ENCODE data around the gene KRT15.
A peak's percentile ranks its signal among the peaks of the same experiment; 100 is the strongest.

KRT15 gene

GRCh38 chr17:41553176-41553575 is 34.5 kb upstream of the KRT15 start:
- peaks cover 9% of the 10 kb centered on the region for H3K4me1 ChIP-seq (ENCODE audit: control insufficient read depth, insufficient read depth, low read length)
- WGBS, 2 experiments, result 88 to 89% methylated on average over 4 of the region's 4 CpGs
- no peaks in the 10 kb centered on the region for H3K36me3 ChIP-seq (ENCODE audit: control insufficient read depth, insufficient read depth, low read length)
- no peak overlapping the region for H3K27ac ChIP-seq (ENCODE audit: insufficient read depth, low read depth, low read length, poor library complexity, severe bottlenecking)
- no peaks in the 10 kb centered on the region for H3K27me3 ChIP-seq (ENCODE audit: control insufficient read depth, insufficient read depth, low read length, poor library complexity, severe bottlenecking)
- H3K9me3 ChIP-seq (ENCODE audit: control insufficient read depth, low read length), result no peaks in the 10 kb centered on the region
- H3K4me3 ChIP-seq (ENCODE audit: insufficient read depth, low read depth, low read length), result no peak overlapping the region

- no peaks in the 10 kb centered on the region for H3K9me3 ChIP-seq (ENCODE audit: control insufficient read depth, low read length)
- 90 to 94% methylated on average over 5 of the region's 5 CpGs for WGBS, 2 experiments
- H3K27me3 ChIP-seq (ENCODE audit: control insufficient read depth, insufficient read depth, low read length, poor library complexity, severe bottlenecking), result no peaks in the 10 kb centered on the region
- H3K4me1 ChIP-seq (ENCODE audit: control insufficient read depth, insufficient read depth, low read length), result peaks cover 15% of the 10 kb centered on the region
- no peaks in the 10 kb centered on the region for H3K36me3 ChIP-seq (ENCODE audit: control insufficient read depth, insufficient read depth, low read length)
- H3K4me3 ChIP-seq (ENCODE audit: insufficient read depth, low read depth, low read length), result no peak overlapping the region
- H3K27ac ChIP-seq (ENCODE audit: insufficient read depth, low read depth, low read length, poor library complexity, severe bottlenecking), result no peak overlapping the region
Measured at GRCh38 chr17:41552455-41552854, 33.8 kb upstream of the KRT15 start.

- H3K27ac ChIP-seq (ENCODE audit: insufficient read depth, low read depth, low read length, poor library complexity, severe bottlenecking), result no peak overlapping the region
- no peaks in the 10 kb centered on the region for H3K36me3 ChIP-seq (ENCODE audit: control insufficient read depth, insufficient read depth, low read length)
- H3K27me3 ChIP-seq (ENCODE audit: control insufficient read depth, insufficient read depth, low read length, poor library complexity, severe bottlenecking), result no peaks in the 10 kb centered on the region
- H3K4me3 ChIP-seq (ENCODE audit: insufficient read depth, low read depth, low read length), result no peak overlapping the region
- H3K9me3 ChIP-seq (ENCODE audit: control insufficient read depth, low read length), result no peaks in the 10 kb centered on the region
- H3K4me1 ChIP-seq (ENCODE audit: control insufficient read depth, insufficient read depth, low read length), result peaks cover 20% of the 10 kb centered on the region
- WGBS, 2 experiments, result 64 to 70% methylated on average over 3 to 5 of the region's 5 CpGs
Measured at GRCh38 chr17:41551365-41551764, 32.7 kb upstream of the KRT15 start.

GRCh38 chr17:41549596-41550039 is 30.9 kb upstream of the KRT15 start:
- no peak overlapping the region for H3K27ac ChIP-seq (ENCODE audit: insufficient read depth, low read depth, low read length, poor library complexity, severe bottlenecking)
- H3K4me1 ChIP-seq (ENCODE audit: control insufficient read depth, insufficient read depth, low read length), result peaks cover 24% of the 10 kb centered on the region
- no peaks in the 10 kb centered on the region for H3K9me3 ChIP-seq (ENCODE audit: control insufficient read depth, low read length)
- 85 to 89% methylated on average over 8 of the region's 8 CpGs for WGBS, 2 experiments
- H3K36me3 ChIP-seq (ENCODE audit: control insufficient read depth, insufficient read depth, low read length), result no peaks in the 10 kb centered on the region
- H3K4me3 ChIP-seq (ENCODE audit: insufficient read depth, low read depth, low read length), result no peak overlapping the region
- no peaks in the 10 kb centered on the region for H3K27me3 ChIP-seq (ENCODE audit: control insufficient read depth, insufficient read depth, low read length, poor library complexity, severe bottlenecking)

- 2% methylated on average over 25 of the region's 25 CpGs for WGBS, 2 experiments
- H3K4me1 ChIP-seq (ENCODE audit: control insufficient read depth, insufficient read depth, low read length), result peaks cover 29% of the 10 kb centered on the region
- no peaks in the 10 kb centered on the region for H3K9me3 ChIP-seq (ENCODE audit: control insufficient read depth, low read length)
- H3K27ac ChIP-seq (ENCODE audit: insufficient read depth, low read depth, low read length, poor library complexity, severe bottlenecking), result peak overlapping the region; percentile 92
- H3K36me3 ChIP-seq (ENCODE audit: control insufficient read depth, insufficient read depth, low read length), result no peaks in the 10 kb centered on the region
- H3K27me3 ChIP-seq (ENCODE audit: control insufficient read depth, insufficient read depth, low read length, poor library complexity, severe bottlenecking), result no peaks in the 10 kb centered on the region
- no peak overlapping the region for H3K4me3 ChIP-seq (ENCODE audit: insufficient read depth, low read depth, low read length)
Measured at GRCh38 chr17:41548844-41549595, 30.3 kb upstream of the KRT15 start.

GRCh38 chr17:41547921-41548843 is 29.5 kb upstream of the KRT15 start:
- H3K27ac ChIP-seq (ENCODE audit: insufficient read depth, low read depth, low read length, poor library complexity, severe bottlenecking), result peak overlapping the region; percentile 92
- H3K4me3 ChIP-seq (ENCODE audit: insufficient read depth, low read depth, low read length), result no peak overlapping the region
- WGBS, 2 experiments, result 73% methylated on average over 23 of the region's 23 CpGs
- H3K27me3 ChIP-seq (ENCODE audit: control insufficient read depth, insufficient read depth, low read length, poor library complexity, severe bottlenecking), result no peaks in the 10 kb centered on the region
- no peaks in the 10 kb centered on the region for H3K36me3 ChIP-seq (ENCODE audit: control insufficient read depth, insufficient read depth, low read length)
- H3K9me3 ChIP-seq (ENCODE audit: control insufficient read depth, low read length), result no peaks in the 10 kb centered on the region
- peaks cover 29% of the 10 kb centered on the region for H3K4me1 ChIP-seq (ENCODE audit: control insufficient read depth, insufficient read depth, low read length)

GRCh38 chr17:41547378-41547841 is 28.7 kb upstream of the KRT15 start:
- 65 to 66% methylated on average over 9 of the region's 9 CpGs for WGBS, 2 experiments
- Histone ChIP-seq H3K4me1 (ENCODE audit: control insufficient read depth, insufficient read depth, low read length) (peaks cover 29% of the 10 kb centered on the region), H3K9me3 (ENCODE audit: control insufficient read depth, low read length) (no peaks in the 10 kb centered on the region), H3K36me3 (ENCODE audit: control insufficient read depth, insufficient read depth, low read length) (no peaks in the 10 kb centered on the region), H3K4me3 (ENCODE audit: insufficient read depth, low read depth, low read length) (no peak overlapping the region), H3K27me3 (ENCODE audit: control insufficient read depth, insufficient read depth, low read length, poor library complexity, severe bottlenecking) (no peaks in the 10 kb centered on the region), H3K27ac (ENCODE audit: insufficient read depth, low read depth, low read length, poor library complexity, severe bottlenecking) (no peak overlapping the region)

GRCh38 chr17:41546819-41547218 is 28.1 kb upstream of the KRT15 start:
- H3K27ac ChIP-seq (ENCODE audit: insufficient read depth, low read depth, low read length, poor library complexity, severe bottlenecking), result no peak overlapping the region
- no peaks in the 10 kb centered on the region for H3K27me3 ChIP-seq (ENCODE audit: control insufficient read depth, insufficient read depth, low read length, poor library complexity, severe bottlenecking)
- H3K4me1 ChIP-seq (ENCODE audit: control insufficient read depth, insufficient read depth, low read length), result peaks cover 27% of the 10 kb centered on the region
- H3K4me3 ChIP-seq (ENCODE audit: insufficient read depth, low read depth, low read length), result no peak overlapping the region
- no peaks in the 10 kb centered on the region for H3K9me3 ChIP-seq (ENCODE audit: control insufficient read depth, low read length)
- 93 to 97% methylated on average over 3 of the region's 3 CpGs for WGBS, 2 experiments
- H3K36me3 ChIP-seq (ENCODE audit: control insufficient read depth, insufficient read depth, low read length), result no peaks in the 10 kb centered on the region

GRCh38 chr17:41545829-41546410 is 27.2 kb upstream of the KRT15 start:
- peaks cover 24% of the 10 kb centered on the region for H3K4me1 ChIP-seq (ENCODE audit: control insufficient read depth, insufficient read depth, low read length)
- H3K27ac ChIP-seq (ENCODE audit: insufficient read depth, low read depth, low read length, poor library complexity, severe bottlenecking), result no peak overlapping the region
- 81 to 83% methylated on average over 13 of the region's 13 CpGs for WGBS, 2 experiments
- no peak overlapping the region for H3K4me3 ChIP-seq (ENCODE audit: insufficient read depth, low read depth, low read length)
- no peaks in the 10 kb centered on the region for H3K36me3 ChIP-seq (ENCODE audit: control insufficient read depth, insufficient read depth, low read length)
- no peaks in the 10 kb centered on the region for H3K27me3 ChIP-seq (ENCODE audit: control insufficient read depth, insufficient read depth, low read length, poor library complexity, severe bottlenecking)
- H3K9me3 ChIP-seq (ENCODE audit: control insufficient read depth, low read length), result no peaks in the 10 kb centered on the region

- no peaks in the 10 kb centered on the region for H3K36me3 ChIP-seq (ENCODE audit: control insufficient read depth, insufficient read depth, low read length)
Measured at GRCh38 chr17:41544935-41545334, 26.2 kb upstream of the KRT15 start.

More at GRCh38 chr17:41544935-41545334, 26.2 kb upstream of the KRT15 start:
- no peak overlapping the region for H3K4me3 ChIP-seq (ENCODE audit: insufficient read depth, low read depth, low read length)
- peaks cover 24% of the 10 kb centered on the region for H3K4me1 ChIP-seq (ENCODE audit: control insufficient read depth, insufficient read depth, low read length)
- H3K27me3 ChIP-seq (ENCODE audit: control insufficient read depth, insufficient read depth, low read length, poor library complexity, severe bottlenecking), result no peaks in the 10 kb centered on the region
- H3K9me3 ChIP-seq (ENCODE audit: control insufficient read depth, low read length), result no peaks in the 10 kb centered on the region
- 75 to 76% methylated on average over 5 of the region's 5 CpGs for WGBS, 2 experiments
- peak overlapping the region; percentile 29 for H3K27ac ChIP-seq (ENCODE audit: insufficient read depth, low read depth, low read length, poor library complexity, severe bottlenecking)

Measured in ectodermal cell (in vitro differentiated cells).